Mucosa of descending colon (tissue), 3 donors: ENCODE data around the gene RWDD4. TPM values are rescaled to one million over a fixed set of nuclear protein-coding genes. Genes with fewer than 3 reads are reported as not detected.

ENCODE experiments used
- ATAC-seq: fragments of 200-7000 bp; cut with Tn5 transposase; one replicate; pipeline ENCODE4 v1.9.1; 2020; ENCODE audit warnings: mild to moderate bottlenecking, moderate library complexity
- DNase-seq, 3 donors: peaks; one replicate each; pipeline ENCODE4 v3.0.0-alpha.2; 2020
- H3K36me3 ChIP-seq: fragments of 200-600 bp; one replicate; pipeline ENCODE4 v1.8.0; 2021; ENCODE audit warnings: low read depth, mild to moderate bottlenecking
- H3K4me1 ChIP-seq: fragments of 200-600 bp; one replicate; pipeline ENCODE4 v1.8.0; 2021; ENCODE audit warnings: low read depth, mild to moderate bottlenecking
- H3K4me3 ChIP-seq: fragments of 200-600 bp; one replicate; pipeline ENCODE4 v1.8.0; 2021; ENCODE audit warnings: mild to moderate bottlenecking
- H3K9me3 ChIP-seq: fragments of 200-600 bp; one replicate; pipeline ENCODE4 v1.8.0; 2021; ENCODE audit warnings: mild to moderate bottlenecking
- CTCF ChIP-seq: fragments of 200-600 bp; IDR thresholded peaks from one replicate; pipeline ENCODE4 v1.8.0; 2022; ENCODE audit warnings: antibody characterized with exemption, mild to moderate bottlenecking
- intact Hi-C, 2 donors: fragments of 100-400 bp; cut with DNase I in 1 of 2; cut with micrococcal nuclease in 1 of 2; formaldehyde crosslinking; loops; one replicate each; pipeline versions ENCODE4 v1.11.0 to v1.11.1; 2022; cut with DNase I, micrococcal nuclease
- total RNA-seq, 3 donors: library from RNA; stranded (reverse); fragmentation: NEBNext Ultra II Directional in 2 of 3; extraction: Animal tissue kit (Norgen Biotek cat#: 25700) in 2 of 3; gene quantifications; one replicate each; pipeline versions ENCODE4 v1.2.1 to v1.2.4, GENCODE V29; 2021 to 2023
- donor health status: DM: no; HTN: no; CAD: no; lungs with moderate emphysema.
- donor health status: DM: no; HTN: no; CAD: no.
- donor health status: DM: no; HTN: yes; CAD: no.

RWDD4 gene
- total RNA-seq, 3 donors from 2014 or later = 14.7 to 18.6 (median 15.0) TPM

GRCh38 chr4:183600189-183600685 lies 58.7 kb downstream of the RWDD4 start:
- DNase-seq (peak in 1 of 3 donors; percentile 12), ATAC-seq (no peak)
- Histone ChIP-seq H3K4me1 (no peaks in the 10 kb centered on the region), H3K9me3 (no peaks in the 10 kb centered on the region), H3K4me3 (no peak overlapping the region), H3K36me3 (no peaks in the 10 kb centered on the region)
- intact Hi-C loops = no loop called here
- TF ChIP-seq CTCF = no peak

GRCh38 chr4:183599690-183600089 lies 59.3 kb downstream of the RWDD4 start:
- intact Hi-C loops = no loop called here

GRCh38 chr4:183599284-183599683 lies 59.7 kb downstream of the RWDD4 start:
- DNase-seq (no peak), ATAC-seq (no peak)
- TF ChIP-seq CTCF = no peak

More at GRCh38 chr4:183599690-183600089, 59.3 kb downstream of the RWDD4 start:
- Histone ChIP-seq H3K4me1 (no peaks in the 10 kb centered on the region), H3K9me3 (no peaks in the 10 kb centered on the region), H3K4me3 (no peak overlapping the region), H3K36me3 (no peaks in the 10 kb centered on the region)
- no peak for TF ChIP-seq CTCF
- DNase-seq (peak in 1 of 3 donors; percentile 6), ATAC-seq (peak; percentile 58)

GRCh38 chr4:183596067-183596757 lies 62.8 kb downstream of the RWDD4 start:
- no peaks in the 10 kb centered on the region for H3K36me3 ChIP-seq
- DNase-seq = peak in 1 of 3 donors; percentile 23
- H3K4me1 ChIP-seq = no peaks in the 10 kb centered on the region
- intact Hi-C loops = no loop called here
- TF ChIP-seq CTCF = no peak
- peak; percentile 93 for ATAC-seq
- H3K4me3 ChIP-seq = no peak overlapping the region
- H3K9me3 ChIP-seq = no peaks in the 10 kb centered on the region

More at GRCh38 chr4:183599284-183599683, 59.7 kb downstream of the RWDD4 start:
- H3K36me3 ChIP-seq = no peaks in the 10 kb centered on the region
- intact Hi-C loops = no loop called here
- H3K4me1 ChIP-seq = no peaks in the 10 kb centered on the region
- no peak overlapping the region for H3K4me3 ChIP-seq
- H3K9me3 ChIP-seq = no peaks in the 10 kb centered on the region

- intact Hi-C loops = no loop called here
- H3K4me1 ChIP-seq = no peaks in the 10 kb centered on the region
- DNase-seq (no peak), ATAC-seq (no peak)
- no peak overlapping the region for H3K4me3 ChIP-seq
- TF ChIP-seq CTCF = no peak
- no peaks in the 10 kb centered on the region for H3K36me3 ChIP-seq
- no peaks in the 10 kb centered on the region for H3K9me3 ChIP-seq
Observed at GRCh38 chr4:183594823-183595222, 64.2 kb downstream of the RWDD4 start.
